ENCODE data around the gene TBC1D21.

The TBC1D21 gene

GRCh38 chr15:73873456-73873855 is at the start of gene TBC1D21:
TSS of gene TBC1D21 (plus strand) at chr15:73873564. CDS start at chr15:73873710, 146 bp downstream.
- no peak for DNase-seq (ENCODE audit: low read depth, low spot score)
- H3K27ac ChIP-seq (ENCODE audit: low read length), result no peak within 1 kb of the TSS
- no peaks in the 10 kb centered on the region for H3K4me1 ChIP-seq (ENCODE audit: control insufficient read depth, insufficient read depth, low read length)
- H3K9me3 ChIP-seq (ENCODE audit: control insufficient read depth, insufficient read depth, low read length), result no peaks in the 10 kb centered on the region
- no CpG with 5 or more reads among the region's 5 CpGs for WGBS (ENCODE audit: insufficient coverage, insufficient read length)
- no peaks in the 10 kb centered on the region for H3K36me3 ChIP-seq (ENCODE audit: control insufficient read depth, insufficient read depth, low read length)
- H3K27me3 ChIP-seq (ENCODE audit: control insufficient read depth, insufficient read depth, low read length), result no peaks in the 10 kb centered on the region
- H3K4me3 ChIP-seq (ENCODE audit: low read length), result no peak within 1 kb of the TSS

GRCh38 chr15:73826711-73827251 is 46.6 kb upstream of the TBC1D21 start:
- no peak for DNase-seq (ENCODE audit: low read depth, low spot score)
- Histone ChIP-seq H3K27ac (ENCODE audit: low read length) (no peak overlapping the region), H3K27me3 (ENCODE audit: control insufficient read depth, insufficient read depth, low read length) (no peaks in the 10 kb centered on the region), H3K36me3 (ENCODE audit: control insufficient read depth, insufficient read depth, low read length) (no peaks in the 10 kb centered on the region), H3K4me3 (ENCODE audit: low read length) (no peak overlapping the region), H3K9me3 (ENCODE audit: control insufficient read depth, insufficient read depth, low read length) (no peaks in the 10 kb centered on the region), H3K4me1 (ENCODE audit: control insufficient read depth, insufficient read depth, low read length) (no peaks in the 10 kb centered on the region)
- no CpG with 5 or more reads among the region's 3 CpGs for WGBS (ENCODE audit: insufficient coverage, insufficient read length)

- H3K27ac ChIP-seq (ENCODE audit: low read length), result no peak overlapping the region
- no peaks in the 10 kb centered on the region for H3K9me3 ChIP-seq (ENCODE audit: control insufficient read depth, insufficient read depth, low read length)
- no peaks in the 10 kb centered on the region for H3K36me3 ChIP-seq (ENCODE audit: control insufficient read depth, insufficient read depth, low read length)
- no CpG with 5 or more reads among the region's 2 CpGs for WGBS (ENCODE audit: insufficient coverage, insufficient read length)
- H3K27me3 ChIP-seq (ENCODE audit: control insufficient read depth, insufficient read depth, low read length), result no peaks in the 10 kb centered on the region
- no peak overlapping the region for H3K4me3 ChIP-seq (ENCODE audit: low read length)
- H3K4me1 ChIP-seq (ENCODE audit: control insufficient read depth, insufficient read depth, low read length), result no peaks in the 10 kb centered on the region
- no peak for DNase-seq (ENCODE audit: low read depth, low spot score)
These were observed 43.8 kb upstream of the TBC1D21 start for GRCh38 chr15:73829523-73829922.

- DNase-seq (ENCODE audit: low read depth, low spot score), result no peak
- no peak overlapping the region for H3K4me3 ChIP-seq (ENCODE audit: low read length)
- H3K27me3 ChIP-seq (ENCODE audit: control insufficient read depth, insufficient read depth, low read length), result no peaks in the 10 kb centered on the region
- WGBS (ENCODE audit: insufficient coverage, insufficient read length), result no CpG with 5 or more reads among the region's 1 CpG
- no peaks in the 10 kb centered on the region for H3K9me3 ChIP-seq (ENCODE audit: control insufficient read depth, insufficient read depth, low read length)
- H3K4me1 ChIP-seq (ENCODE audit: control insufficient read depth, insufficient read depth, low read length), result no peaks in the 10 kb centered on the region
- no peaks in the 10 kb centered on the region for H3K36me3 ChIP-seq (ENCODE audit: control insufficient read depth, insufficient read depth, low read length)
- no peak overlapping the region for H3K27ac ChIP-seq (ENCODE audit: low read length)
These were observed 40.7 kb upstream of the TBC1D21 start for GRCh38 chr15:73832657-73833056.

- no peaks in the 10 kb centered on the region for H3K27me3 ChIP-seq (ENCODE audit: control insufficient read depth, insufficient read depth, low read length)
- no CpG with 5 or more reads among the region's 3 CpGs for WGBS (ENCODE audit: insufficient coverage, insufficient read length)
- no peaks in the 10 kb centered on the region for H3K4me1 ChIP-seq (ENCODE audit: control insufficient read depth, insufficient read depth, low read length)
These were observed 36.5 kb upstream of the TBC1D21 start for GRCh38 chr15:73836845-73837244.

GRCh38 chr15:73838831-73839426 is 34.4 kb upstream of the TBC1D21 start:
- H3K27me3 ChIP-seq (ENCODE audit: control insufficient read depth, insufficient read depth, low read length), result no peaks in the 10 kb centered on the region
- H3K36me3 ChIP-seq (ENCODE audit: control insufficient read depth, insufficient read depth, low read length), result no peaks in the 10 kb centered on the region
- no peaks in the 10 kb centered on the region for H3K4me1 ChIP-seq (ENCODE audit: control insufficient read depth, insufficient read depth, low read length)
- no peak overlapping the region for H3K27ac ChIP-seq (ENCODE audit: low read length)
- no CpG with 5 or more reads among the region's 12 CpGs for WGBS (ENCODE audit: insufficient coverage, insufficient read length)
- H3K9me3 ChIP-seq (ENCODE audit: control insufficient read depth, insufficient read depth, low read length), result no peaks in the 10 kb centered on the region
- H3K4me3 ChIP-seq (ENCODE audit: low read length), result no peak overlapping the region
- DNase-seq (ENCODE audit: low read depth, low spot score), result no peak

More at GRCh38 chr15:73836845-73837244, 36.5 kb upstream of the TBC1D21 start:
- no peak overlapping the region for H3K27ac ChIP-seq (ENCODE audit: low read length)
- no peaks in the 10 kb centered on the region for H3K36me3 ChIP-seq (ENCODE audit: control insufficient read depth, insufficient read depth, low read length)
- no peaks in the 10 kb centered on the region for H3K9me3 ChIP-seq (ENCODE audit: control insufficient read depth, insufficient read depth, low read length)
- no peak for DNase-seq (ENCODE audit: low read depth, low spot score)
- no peak overlapping the region for H3K4me3 ChIP-seq (ENCODE audit: low read length)

GRCh38 chr15:73839699-73840377 is 33.5 kb upstream of the TBC1D21 start:
- Histone ChIP-seq H3K27me3 (ENCODE audit: control insufficient read depth, insufficient read depth, low read length) (no peaks in the 10 kb centered on the region), H3K4me3 (ENCODE audit: low read length) (no peak overlapping the region), H3K4me1 (ENCODE audit: control insufficient read depth, insufficient read depth, low read length) (no peaks in the 10 kb centered on the region), H3K9me3 (ENCODE audit: control insufficient read depth, insufficient read depth, low read length) (no peaks in the 10 kb centered on the region), H3K27ac (ENCODE audit: low read length) (no peak overlapping the region), H3K36me3 (ENCODE audit: control insufficient read depth, insufficient read depth, low read length) (no peaks in the 10 kb centered on the region)
- no CpG with 5 or more reads among the region's 8 CpGs for WGBS (ENCODE audit: insufficient coverage, insufficient read length)
- DNase-seq (ENCODE audit: low read depth, low spot score), result no peak

GRCh38 chr15:73840771-73841170 is 32.6 kb upstream of the TBC1D21 start:
- Histone ChIP-seq H3K36me3 (ENCODE audit: control insufficient read depth, insufficient read depth, low read length) (no peaks in the 10 kb centered on the region), H3K9me3 (ENCODE audit: control insufficient read depth, insufficient read depth, low read length) (no peaks in the 10 kb centered on the region), H3K4me1 (ENCODE audit: control insufficient read depth, insufficient read depth, low read length) (no peaks in the 10 kb centered on the region), H3K27ac (ENCODE audit: low read length) (no peak overlapping the region), H3K27me3 (ENCODE audit: control insufficient read depth, insufficient read depth, low read length) (no peaks in the 10 kb centered on the region), H3K4me3 (ENCODE audit: low read length) (no peak overlapping the region)
- no CpG with 5 or more reads among the region's 8 CpGs for WGBS (ENCODE audit: insufficient coverage, insufficient read length)
- DNase-seq (ENCODE audit: low read depth, low spot score), result no peak

- WGBS (ENCODE audit: insufficient coverage, insufficient read length), result no CpG with 5 or more reads among the region's 17 CpGs
- Histone ChIP-seq H3K36me3 (ENCODE audit: control insufficient read depth, insufficient read depth, low read length) (no peaks in the 10 kb centered on the region), H3K9me3 (ENCODE audit: control insufficient read depth, insufficient read depth, low read length) (no peaks in the 10 kb centered on the region), H3K27ac (ENCODE audit: low read length) (no peak overlapping the region), H3K4me1 (ENCODE audit: control insufficient read depth, insufficient read depth, low read length) (no peaks in the 10 kb centered on the region), H3K27me3 (ENCODE audit: control insufficient read depth, insufficient read depth, low read length) (no peaks in the 10 kb centered on the region), H3K4me3 (ENCODE audit: low read length) (no peak overlapping the region)
- no peak for DNase-seq (ENCODE audit: low read depth, low spot score)
These were observed 31.3 kb upstream of the TBC1D21 start for GRCh38 chr15:73841756-73842725.

- Histone ChIP-seq H3K36me3 (ENCODE audit: control insufficient read depth, insufficient read depth, low read length) (no peaks in the 10 kb centered on the region), H3K27ac (ENCODE audit: low read length) (no peak overlapping the region), H3K27me3 (ENCODE audit: control insufficient read depth, insufficient read depth, low read length) (no peaks in the 10 kb centered on the region), H3K4me3 (ENCODE audit: low read length) (no peak overlapping the region), H3K9me3 (ENCODE audit: control insufficient read depth, insufficient read depth, low read length) (no peaks in the 10 kb centered on the region), H3K4me1 (ENCODE audit: control insufficient read depth, insufficient read depth, low read length) (no peaks in the 10 kb centered on the region)
- no CpG with 5 or more reads among the region's 1 CpG for WGBS (ENCODE audit: insufficient coverage, insufficient read length)
- DNase-seq (ENCODE audit: low read depth, low spot score), result no peak
These were observed 29.6 kb upstream of the TBC1D21 start for GRCh38 chr15:73843787-73844186.

Data from iPS DF 6.9 (cell line).